Keratinocyte (primary cell): Measurements from ENCODE around the gene FBN1.

Source experiments
- CTCF ChIP-seq, 3 experiments: IDR thresholded peaks in 1 of 3; conservative IDR thresholded peaks in 1 of 3; optimal IDR thresholded peaks in 1 of 3; 2 replicates in 2 of 3; 3 replicates in 1 of 3; pipeline versions ENCODE3 to v1.5.1; 2011; ENCODE audit warnings: low read length in 3 of 3, mild to moderate bottlenecking in 3 of 3, moderate library complexity in 2 of 3, control low read depth in 1 of 3, inconsistent platforms in 1 of 3; ENCODE audit not compliant: insufficient read depth in 2 of 3; ENCODE audit errors: extremely low read depth in 1 of 3
- EZH2 ChIP-seq: IDR thresholded peaks from one replicate; pipeline ENCODE4 v1.6.1; 2012; ENCODE audit warnings: inconsistent platforms, mild to moderate bottlenecking, low read length, moderate library complexity

- no peak for TF ChIP-seq EZH2
- TF ChIP-seq CTCF (optimal IDR thresholded peaks at IDR 0.05 in 1 of 3, IDR thresholded peaks at IDR 0.05 in 1 of 3, conservative IDR thresholded peaks at IDR 0.05 in 1 of 3; ENCODE audit: extremely low read depth in 1 of 3, insufficient read depth in 2 of 3, low read length in 3 of 3) = no peak
These were observed 118.0 kb downstream of the FBN1 start for GRCh38 chr15:48527517-48527916.
